ENCODE measurements around the gene PCSK1N.

The PCSK1N gene

GRCh38 chrX:48791063-48791820 lies 44.2 kb downstream of the PCSK1N start:
- H3K4me3 ChIP-seq (ENCODE audit: low read depth, low read length): no peak overlapping the region

- H3K4me3 ChIP-seq (ENCODE audit: low read depth, low read length): no peak overlapping the region
These were observed 44.9 kb downstream of the PCSK1N start for GRCh38 chrX:48790477-48790876.

DNA sequence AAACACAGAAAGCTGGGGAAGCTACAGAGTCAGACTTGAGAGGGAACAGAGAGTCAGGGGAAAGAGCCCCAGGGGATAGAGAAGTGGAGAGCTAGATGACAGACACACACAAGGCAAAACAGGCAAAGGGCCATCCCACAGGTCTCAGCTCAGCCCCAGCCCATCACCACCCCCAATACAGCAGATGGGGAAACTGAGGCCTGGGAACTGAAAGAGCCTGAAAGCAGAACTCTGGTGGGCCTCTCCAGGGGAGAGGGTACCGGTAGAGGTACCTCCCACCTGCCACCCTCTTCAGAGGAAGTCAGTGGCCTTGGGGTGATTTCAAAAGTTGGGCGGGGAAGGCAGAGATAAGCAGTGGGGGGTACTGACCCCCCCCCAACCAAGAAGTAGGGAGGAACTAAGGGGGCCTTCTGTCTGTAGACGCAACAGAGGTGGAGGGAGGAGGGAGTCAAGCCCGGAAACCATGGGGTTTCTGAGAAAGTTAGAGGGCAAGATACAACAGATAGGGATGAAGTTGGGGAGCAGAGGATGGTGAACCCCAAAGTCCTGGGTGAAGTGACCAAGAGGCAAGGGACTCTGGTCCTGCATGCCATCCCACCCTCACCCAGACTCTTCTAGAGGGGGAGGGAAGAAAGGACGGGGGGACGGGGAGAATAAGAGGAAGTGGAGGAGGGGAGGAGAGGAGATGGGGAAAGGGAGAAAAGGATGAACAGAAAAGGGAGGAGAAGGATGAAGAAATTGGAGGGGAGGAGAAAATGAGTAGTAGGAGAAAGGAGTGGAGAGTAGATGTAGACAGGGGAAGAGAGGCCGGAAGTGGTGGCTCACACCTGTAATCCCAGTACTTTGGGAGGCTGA lies 45.8 kb downstream of the PCSK1N start:
- no peak overlapping the region for H3K4me3 ChIP-seq (ENCODE audit: low read depth, low read length)

DNA sequence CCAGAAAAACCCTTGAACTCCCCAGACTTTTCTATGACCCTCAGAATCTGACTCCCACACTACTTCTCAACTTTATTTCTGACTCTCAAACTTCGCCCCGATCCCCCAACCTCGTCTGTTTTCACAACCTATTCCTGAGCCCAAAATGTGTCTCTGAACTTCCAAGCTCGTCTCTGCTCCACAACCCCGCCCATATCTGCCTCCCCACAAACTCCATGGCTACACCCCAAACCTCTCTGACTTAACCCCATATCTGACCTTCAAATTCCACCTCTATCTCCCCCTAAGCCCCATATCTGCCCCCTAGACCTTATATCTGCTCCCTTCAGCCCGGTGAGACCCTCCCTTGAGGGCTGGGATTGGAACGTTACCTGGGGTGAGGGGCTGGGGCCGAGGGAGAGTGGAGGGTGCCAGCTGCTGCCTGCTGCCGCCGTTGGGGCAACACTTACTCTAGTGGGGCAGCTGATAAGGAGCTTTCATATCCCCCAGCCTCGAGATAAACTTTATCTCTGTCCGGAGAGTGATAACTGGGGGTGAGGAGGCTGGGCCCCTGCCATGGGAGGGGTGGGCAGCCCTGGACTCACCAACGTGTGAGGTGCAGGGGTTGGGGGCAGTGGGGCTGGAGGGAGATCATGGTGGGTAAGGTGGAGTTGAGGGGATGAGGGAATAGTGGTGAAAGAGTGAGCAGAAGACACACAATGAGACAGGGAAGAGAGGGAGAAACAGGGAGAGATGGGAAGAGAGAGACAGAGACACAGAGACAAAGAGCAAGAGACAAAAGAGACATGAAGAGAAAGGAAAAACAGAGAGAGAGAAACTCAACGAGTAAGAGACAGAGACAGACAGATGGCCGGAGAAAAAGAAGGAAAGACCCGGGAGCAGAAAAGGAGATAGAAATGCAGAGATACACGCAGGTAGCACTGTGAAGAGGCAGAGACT lies 47.6 kb downstream of the PCSK1N start:
- H3K4me3 ChIP-seq (ENCODE audit: low read depth, low read length): no peak overlapping the region

DNA sequence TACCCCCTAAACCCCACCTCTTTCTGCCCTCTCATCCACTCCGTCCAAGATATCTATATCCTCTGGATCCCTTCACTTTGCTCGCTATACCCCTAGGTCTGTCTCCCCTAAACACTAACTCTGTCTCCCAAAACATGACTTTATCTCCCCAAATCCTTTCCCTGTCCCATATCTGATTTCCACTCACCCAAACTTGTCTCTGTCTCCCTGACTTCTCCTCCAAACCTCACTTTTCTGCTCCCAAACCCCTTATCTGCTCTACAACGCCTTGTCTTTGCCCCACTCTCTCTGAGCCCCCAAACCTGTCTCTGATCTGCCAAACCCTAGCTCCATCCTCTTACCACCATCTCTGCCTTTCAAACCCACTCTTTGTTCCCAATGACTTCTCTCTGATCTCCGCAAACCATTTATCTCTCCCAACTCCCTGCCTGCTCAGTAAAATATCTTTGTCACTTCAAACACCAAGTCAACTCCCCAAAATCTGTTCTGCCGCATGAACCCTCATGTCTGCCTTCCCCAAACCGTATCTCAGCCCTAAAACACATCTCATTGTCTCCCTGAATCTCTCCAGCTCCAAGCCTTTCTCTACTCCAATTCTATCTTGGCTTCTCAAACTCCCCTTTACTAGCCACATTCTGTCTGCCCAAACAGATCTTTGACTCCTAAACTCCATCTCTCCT lies 48.4 kb downstream of the PCSK1N start:
- H3K4me3 ChIP-seq (ENCODE audit: low read depth, low read length): no peak overlapping the region

DNA sequence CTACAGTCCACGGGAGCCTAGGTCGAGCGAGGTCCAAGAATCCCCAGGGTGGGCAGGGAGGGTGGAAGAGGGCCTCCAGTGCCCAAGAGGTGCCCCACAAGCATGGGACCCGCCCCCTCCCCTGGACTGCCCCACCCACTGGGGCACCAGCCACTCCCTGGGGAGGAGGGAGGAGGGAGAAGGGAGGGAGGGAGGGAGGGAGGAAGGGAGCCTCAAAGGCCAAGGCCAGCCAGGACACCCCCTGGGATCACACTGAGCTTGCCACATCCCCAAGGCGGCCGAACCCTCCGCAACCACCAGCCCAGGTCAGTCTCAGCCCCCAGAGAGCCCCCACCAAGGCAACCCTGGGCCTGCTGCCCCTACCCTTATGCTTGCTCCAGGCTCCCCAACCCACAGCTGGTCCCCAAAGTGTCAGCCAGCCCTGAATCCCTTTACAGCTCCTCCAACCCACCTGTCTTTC lies 49.0 kb downstream of the PCSK1N start, which contains the start of gene GATA1:
Gene GATA1, plus strand, starts transcription at position 250 of the 460 bp plus-strand sequence. CDS start 4,520 bp downstream, outside the sequence.
- no peak within 1 kb of the TSS for H3K4me3 ChIP-seq (ENCODE audit: low read depth, low read length)

GRCh38 chrX:48785540-48786214 lies 49.7 kb downstream of the PCSK1N start:
- no peak overlapping the region for H3K4me3 ChIP-seq (ENCODE audit: low read depth, low read length)

GRCh38 chrX:48785186-48785539 lies 50.2 kb downstream of the PCSK1N start:
- no peak overlapping the region for H3K4me3 ChIP-seq (ENCODE audit: low read depth, low read length)

GRCh38 chrX:48784726-48785125 lies 50.7 kb downstream of the PCSK1N start:
- H3K4me3 ChIP-seq (ENCODE audit: low read depth, low read length): no peak overlapping the region

DNA sequence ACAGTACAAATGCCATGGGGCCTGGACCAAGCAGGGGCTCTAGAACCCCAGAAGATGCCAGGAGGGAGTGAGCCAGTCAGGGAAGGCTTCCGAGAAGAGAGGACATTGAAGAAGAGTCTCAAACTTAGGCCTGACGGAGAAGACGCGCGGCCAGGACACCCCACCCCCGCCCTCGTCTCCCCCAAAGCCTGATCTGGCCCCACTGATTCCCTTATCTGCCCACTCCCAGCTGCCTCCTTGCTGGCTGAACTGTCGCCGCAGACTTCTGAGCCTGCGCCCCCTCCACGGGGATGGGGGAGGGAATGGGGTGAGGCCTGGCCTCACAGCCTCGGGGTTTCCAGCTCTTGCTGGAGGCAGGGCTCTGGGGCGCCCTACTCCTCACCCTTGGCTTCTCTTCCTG lies 52.6 kb downstream of the PCSK1N start:
- H3K4me3 ChIP-seq (ENCODE audit: low read depth, low read length): no peak overlapping the region

GRCh38 chrX:48782216-48782615 lies 53.2 kb downstream of the PCSK1N start:
- H3K4me3 ChIP-seq (ENCODE audit: low read depth, low read length): no peak overlapping the region

- no peak overlapping the region for H3K4me3 ChIP-seq (ENCODE audit: low read depth, low read length)
These were observed 53.7 kb downstream of the PCSK1N start for GRCh38 chrX:48781705-48782104.

Measured in iPS-11a (cell line).